Measurements from ENCODE around the gene SLC51B. TPM values are rescaled to one million over a fixed set of nuclear protein-coding genes. Genes with fewer than 3 reads are reported as not detected.
A peak's percentile ranks its signal among the peaks of the same experiment; 100 is the strongest.

SLC51B gene
- total RNA-seq, 2 donors from 2014 or later, result not detected

GRCh38 chr15:65054333-65055200 is 9.4 kb downstream of the SLC51B start:
- no peak overlapping the region for H3K27ac ChIP-seq (ENCODE audit: low read depth, low read length)
- 81 to 84% methylated on average over 22 to 26 of the region's 26 CpGs for WGBS, 2 experiments (ENCODE audit: insufficient coverage in 1 of 2, insufficient read length in 1 of 2)
- H3K4me1 ChIP-seq (ENCODE audit: control insufficient read depth, insufficient read depth, low read length), result no peaks in the 10 kb centered on the region
- peak; percentile 94 for DNase-seq
- no peak overlapping the region for H3K9ac ChIP-seq (ENCODE audit: extremely low read depth, low read length, poor library complexity, severe bottlenecking)
- Mint-ChIP-seq H3K27ac (no peak overlapping the region), H3K4me3 (no peak overlapping the region), H3K9me3 (no peaks in the 10 kb centered on the region), H3K27me3 (ENCODE audit: insufficient read depth) (peaks cover 3% of the 10 kb centered on the region), H3K36me3 (ENCODE audit: low read depth) (peaks cover 41% of the 10 kb centered on the region), H3K4me1 (no peaks in the 10 kb centered on the region)
- peak; percentile 95 for TF ChIP-seq CTCF (conservative IDR thresholded peaks at IDR 0.05)
- no peaks in the 10 kb centered on the region for H3K9me3 ChIP-seq (ENCODE audit: control insufficient read depth, low read length)
- no peaks in the 10 kb centered on the region for H3K27me3 ChIP-seq (ENCODE audit: control insufficient read depth, insufficient read depth, low read length, poor library complexity, severe bottlenecking)
- no peak overlapping the region for H3K4me3 ChIP-seq (ENCODE audit: low read length)
- peaks cover 59% of the 10 kb centered on the region for H3K36me3 ChIP-seq (ENCODE audit: control insufficient read depth, insufficient read depth, low read length)

- Histone ChIP-seq H3K9ac (ENCODE audit: extremely low read depth, low read length, poor library complexity, severe bottlenecking) (no peak overlapping the region), H3K9me3 (ENCODE audit: control insufficient read depth, low read length) (no peaks in the 10 kb centered on the region), H3K27me3 (ENCODE audit: control insufficient read depth, insufficient read depth, low read length, poor library complexity, severe bottlenecking) (no peaks in the 10 kb centered on the region), H3K4me3 (ENCODE audit: low read length) (no peak overlapping the region), H3K27ac (ENCODE audit: low read depth, low read length) (no peak overlapping the region), H3K36me3 (ENCODE audit: control insufficient read depth, insufficient read depth, low read length) (peaks cover 62% of the 10 kb centered on the region), H3K4me1 (ENCODE audit: control insufficient read depth, insufficient read depth, low read length) (no peaks in the 10 kb centered on the region)
- H3K36me3 Mint-ChIP-seq (ENCODE audit: low read depth), result peaks cover 47% of the 10 kb centered on the region
- TF ChIP-seq CTCF (conservative IDR thresholded peaks at IDR 0.05), result no peak
- no peaks in the 10 kb centered on the region for H3K27me3 Mint-ChIP-seq (ENCODE audit: insufficient read depth)
- no peak for DNase-seq
- no peaks in the 10 kb centered on the region for H3K9me3 Mint-ChIP-seq
- no peaks in the 10 kb centered on the region for H3K4me1 Mint-ChIP-seq
- no peak overlapping the region for H3K4me3 Mint-ChIP-seq
- H3K27ac Mint-ChIP-seq, result no peak overlapping the region
- WGBS, 2 experiments (ENCODE audit: insufficient coverage in 1 of 2, insufficient read length in 1 of 2), result 90 to 97% methylated on average over 6 of the region's 6 CpGs
These were observed 10.1 kb downstream of the SLC51B start for GRCh38 chr15:65055201-65055870.

- no peak for TF ChIP-seq CTCF (conservative IDR thresholded peaks at IDR 0.05)
- Mint-ChIP-seq H3K9me3 (no peaks in the 10 kb centered on the region), H3K36me3 (ENCODE audit: low read depth) (peaks cover 55% of the 10 kb centered on the region), H3K4me1 (no peaks in the 10 kb centered on the region), H3K4me3 (no peak overlapping the region), H3K27me3 (ENCODE audit: insufficient read depth) (no peaks in the 10 kb centered on the region), H3K27ac (no peak overlapping the region)
- H3K36me3 ChIP-seq (ENCODE audit: control insufficient read depth, insufficient read depth, low read length), result peaks cover 70% of the 10 kb centered on the region
- no peak overlapping the region for H3K9ac ChIP-seq (ENCODE audit: extremely low read depth, low read length, poor library complexity, severe bottlenecking)
- no peaks in the 10 kb centered on the region for H3K27me3 ChIP-seq (ENCODE audit: control insufficient read depth, insufficient read depth, low read length, poor library complexity, severe bottlenecking)
- 93 to 94% methylated on average over 9 of the region's 9 CpGs for WGBS, 2 experiments (ENCODE audit: insufficient coverage in 1 of 2, insufficient read length in 1 of 2)
- DNase-seq, result no peak
- H3K9me3 ChIP-seq (ENCODE audit: control insufficient read depth, low read length), result no peaks in the 10 kb centered on the region
- H3K4me3 ChIP-seq (ENCODE audit: low read length), result no peak overlapping the region
- no peaks in the 10 kb centered on the region for H3K4me1 ChIP-seq (ENCODE audit: control insufficient read depth, insufficient read depth, low read length)
- no peak overlapping the region for H3K27ac ChIP-seq (ENCODE audit: low read depth, low read length)
These were observed 10.9 kb downstream of the SLC51B start for GRCh38 chr15:65056106-65056505.
